Fibroblast of gingiva (primary cell): Measurements from ENCODE around the gene DDX52.

Experiments used
- DNase-seq: peaks from one replicate; pipeline ENCODE4 v3.0.0-alpha.2; 2011; ENCODE audit warnings: low read depth

The DDX52 gene

GRCh38 chr17:37576281-37576680 is 67.0 kb downstream of the DDX52 start:
- no peak for DNase-seq

- DNase-seq = no peak
Measured at GRCh38 chr17:37574427-37574826, 68.8 kb downstream of the DDX52 start.

- DNase-seq = no peak
Measured at GRCh38 chr17:37571674-37572073, 71.6 kb downstream of the DDX52 start.

GRCh38 chr17:37570527-37571093 is 72.6 kb downstream of the DDX52 start:
- DNase-seq = peak; percentile 15

GRCh38 chr17:37568350-37569053 is 74.7 kb downstream of the DDX52 start:
- DNase-seq = no peak

- DNase-seq = no peak
Measured at GRCh38 chr17:37567538-37567937, 75.7 kb downstream of the DDX52 start.

- no peak for DNase-seq
Measured at GRCh38 chr17:37567137-37567536, 76.1 kb downstream of the DDX52 start.

GRCh38 chr17:37564252-37564651 is 79.0 kb downstream of the DDX52 start:
- DNase-seq = no peak

- no peak for DNase-seq
Measured at GRCh38 chr17:37562016-37562745, 81.1 kb downstream of the DDX52 start.
